HG02678 (cell line): ENCODE results near the gene COLEC12.
A peak's percentile ranks its signal among the peaks of the same experiment; 100 is the strongest.

Experiments used
- ATAC-seq: cut with Tn5 transposase; IDR thresholded peaks from one replicate; pipeline ENCODE4 v1.9.1; 2021; ENCODE audit warnings: mild to moderate bottlenecking, moderate library complexity; ENCODE audit not compliant: unreplicated experiment

The COLEC12 gene

DNA sequence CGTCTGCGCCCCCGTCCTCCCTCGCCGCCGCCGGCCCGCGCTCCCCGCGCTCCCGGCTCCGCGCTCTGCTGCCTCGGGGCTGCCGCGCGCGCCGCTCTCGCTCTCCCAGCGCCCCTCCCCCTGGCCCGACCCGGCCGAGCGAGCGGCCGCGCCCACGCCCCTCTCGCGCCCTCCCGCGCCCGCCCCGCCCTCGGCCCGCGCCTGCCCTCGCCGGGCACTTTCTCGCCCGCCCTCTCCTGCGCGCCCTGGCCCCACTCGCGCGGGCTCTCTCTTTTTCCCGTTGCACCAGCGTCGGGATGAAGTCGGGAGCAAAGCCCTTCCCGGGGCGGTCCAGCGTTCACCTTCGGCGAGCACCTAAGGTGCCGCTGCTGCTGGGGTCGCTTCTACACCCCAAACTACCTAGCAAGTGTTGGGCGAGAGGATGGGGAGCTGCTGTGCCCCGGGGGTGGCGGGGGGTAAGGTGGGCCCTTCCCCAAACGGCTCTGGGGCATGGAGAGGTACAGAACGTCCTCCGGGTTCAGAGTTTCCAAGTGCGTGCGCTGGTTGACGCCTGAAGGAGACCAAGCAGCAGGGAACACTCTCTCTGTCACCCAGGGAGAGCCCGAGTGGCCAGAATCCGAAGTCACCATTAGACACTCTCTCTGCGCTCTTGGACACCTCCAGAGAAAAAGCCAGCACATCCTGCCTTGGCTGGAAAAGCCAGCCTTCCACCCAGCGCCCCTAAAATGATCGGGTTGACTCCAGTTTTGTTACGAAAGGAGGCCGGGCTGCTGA, at the start of gene COLEC12:
Gene COLEC12 (minus strand): TSS at position 70 of the 774 bp plus-strand sequence. CDS start 187 bp downstream, outside the sequence.
- ATAC-seq: no peak

- ATAC-seq: no peak
Observed at GRCh38 chr18:549967-550366, 49.5 kb upstream of the COLEC12 start.

- no peak for ATAC-seq
Observed at GRCh38 chr18:543447-544078, 43.1 kb upstream of the COLEC12 start.

GRCh38 chr18:533995-534601, 33.6 kb upstream of the COLEC12 start:
- no peak for ATAC-seq

DNA sequence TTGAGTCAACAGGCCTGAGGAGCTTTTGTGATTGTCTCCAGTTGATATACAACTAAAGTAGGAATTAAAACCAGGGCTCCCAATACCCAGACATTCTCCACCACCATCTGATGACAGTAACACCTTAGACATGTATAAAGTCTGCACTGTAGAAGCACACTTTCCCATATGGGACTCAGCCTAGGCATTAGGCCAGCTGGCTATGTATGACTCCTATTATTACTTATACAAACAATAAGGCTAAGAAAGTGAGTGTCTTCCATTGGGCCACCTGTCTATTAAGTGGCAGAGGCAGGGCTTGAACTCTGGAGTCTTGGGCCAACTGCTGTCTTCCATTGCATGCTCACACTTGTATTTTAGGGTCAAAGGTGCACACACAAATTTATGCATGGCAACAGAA, 32.1 kb upstream of the COLEC12 start:
- no peak for ATAC-seq

- no peak for ATAC-seq
Observed at GRCh38 chr18:532018-532417, 31.5 kb upstream of the COLEC12 start.

DNA sequence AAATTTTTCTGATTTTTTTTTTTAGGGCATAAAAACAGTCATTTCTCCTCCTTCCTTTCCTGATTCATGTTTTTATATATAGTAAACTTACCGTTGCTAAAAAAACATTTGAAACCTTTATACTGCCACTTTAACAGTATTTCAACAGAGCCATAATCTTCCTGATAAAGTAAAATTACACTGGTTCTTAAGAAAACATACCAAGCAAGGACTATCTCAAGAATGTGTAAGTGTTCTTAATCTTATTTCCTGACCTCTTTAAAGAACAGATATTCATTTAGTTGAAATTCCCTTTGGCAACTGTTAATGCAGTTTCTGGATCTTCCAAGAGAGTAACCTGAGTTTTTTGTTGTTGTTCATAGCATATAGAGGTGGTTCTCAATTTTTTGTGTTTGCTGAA, 26.6 kb upstream of the COLEC12 start:
- no peak for ATAC-seq

- ATAC-seq: no peak
Observed at GRCh38 chr18:526681-527080, 26.2 kb upstream of the COLEC12 start.

DNA sequence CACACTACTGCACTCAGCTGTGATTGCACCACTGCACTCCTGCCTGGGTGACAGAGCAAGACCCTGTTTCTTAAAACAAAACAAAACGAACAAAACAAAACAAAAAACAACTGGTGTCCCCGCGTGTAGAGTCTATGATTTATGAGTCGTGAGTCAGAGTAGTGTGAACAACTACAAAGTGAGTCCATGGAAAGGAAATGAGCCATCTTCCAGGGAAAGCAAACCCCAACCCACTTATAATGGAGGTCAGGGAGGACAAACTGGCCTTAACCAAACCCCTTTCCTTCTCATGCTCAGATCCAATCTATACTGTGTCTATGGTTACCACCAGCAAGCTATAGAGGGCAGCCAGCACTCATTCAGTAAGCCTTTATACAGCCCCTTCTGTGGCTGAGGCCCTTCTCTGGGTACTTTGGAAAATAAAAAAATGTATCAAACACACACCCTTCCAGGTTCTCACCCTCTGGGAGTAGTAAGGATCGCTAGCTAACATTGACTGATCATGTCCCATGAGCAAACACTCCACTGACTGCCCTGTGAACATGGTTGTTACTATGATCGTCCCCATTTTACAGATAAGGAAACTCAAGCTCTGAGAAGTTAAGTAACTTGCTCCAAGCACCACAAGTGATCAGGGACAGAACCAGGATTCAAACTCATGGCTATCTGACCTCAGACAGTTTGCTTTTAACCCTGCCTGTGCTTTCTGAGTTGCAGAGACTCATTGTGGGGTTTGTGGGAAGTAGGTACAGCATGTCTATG, 24.7 kb upstream of the COLEC12 start:
- ATAC-seq: no peak

- ATAC-seq: peak; percentile 55
Observed at GRCh38 chr18:524466-524865, 24.0 kb upstream of the COLEC12 start.

GRCh38 chr18:523561-523960, 23.1 kb upstream of the COLEC12 start:
- ATAC-seq: no peak

DNA sequence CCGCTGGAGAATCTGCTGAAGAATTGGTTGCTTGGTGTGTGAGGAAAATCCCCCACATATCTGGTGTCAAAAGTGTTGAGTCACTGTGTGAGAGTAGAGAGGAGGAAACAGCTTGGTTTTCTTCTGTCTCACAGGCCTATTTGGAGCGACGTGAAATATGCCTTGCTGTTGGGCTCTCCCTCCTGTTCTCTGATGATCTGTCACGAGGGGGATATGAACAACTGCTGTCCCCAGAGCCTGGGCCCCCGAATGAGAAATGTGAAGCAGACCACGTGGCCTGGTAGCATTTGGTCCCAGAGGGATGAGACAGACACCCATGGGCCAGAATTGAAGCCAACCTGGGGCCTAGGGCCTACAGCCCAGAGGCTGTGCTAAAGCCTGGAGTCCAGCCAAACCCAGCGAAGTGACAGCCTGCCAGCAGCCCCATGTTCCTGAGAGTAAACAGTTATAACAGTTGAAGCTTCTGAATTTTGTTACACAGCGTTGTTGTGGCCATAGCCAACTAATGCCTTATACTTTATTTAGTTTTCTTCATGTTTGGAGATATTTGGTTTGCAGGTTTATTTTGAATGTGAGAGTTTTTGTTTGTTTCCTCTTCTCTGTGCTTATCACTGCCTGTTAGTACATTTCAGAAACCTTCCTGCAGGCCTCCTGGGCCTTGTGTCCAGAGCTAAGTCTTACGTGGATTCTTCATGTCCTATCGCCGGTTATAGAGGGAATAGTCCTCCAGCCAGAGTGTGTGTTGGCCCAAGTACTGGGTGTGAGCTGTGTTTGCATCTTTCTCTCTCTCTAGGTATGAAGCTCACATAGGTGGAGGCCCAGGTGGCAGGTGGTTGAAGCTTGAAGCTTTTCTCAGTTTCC, 18.7 kb upstream of the COLEC12 start:
- ATAC-seq: peak; percentile 92

- no peak for ATAC-seq
Observed at GRCh38 chr18:518081-518480, 17.6 kb upstream of the COLEC12 start.

DNA sequence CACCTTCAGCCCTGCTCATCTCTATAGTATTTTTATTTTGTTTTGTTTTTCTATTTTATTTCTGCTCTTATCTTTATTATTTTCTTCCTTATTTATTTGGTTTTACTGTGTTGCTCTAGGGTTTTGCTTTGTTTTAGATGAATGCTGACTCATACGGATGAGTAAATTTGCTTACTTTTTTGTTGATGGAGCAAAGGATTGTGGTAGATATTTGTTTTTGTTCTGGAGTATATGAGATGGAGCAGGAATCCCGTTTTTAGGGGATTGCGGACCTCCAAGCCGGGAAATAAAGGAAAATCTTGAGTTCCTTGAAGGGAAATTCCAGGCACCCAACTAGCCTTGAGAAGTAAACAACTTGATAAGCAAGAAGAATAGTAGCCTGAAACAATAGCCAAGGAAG, 15.3 kb upstream of the COLEC12 start:
- no peak for ATAC-seq

DNA sequence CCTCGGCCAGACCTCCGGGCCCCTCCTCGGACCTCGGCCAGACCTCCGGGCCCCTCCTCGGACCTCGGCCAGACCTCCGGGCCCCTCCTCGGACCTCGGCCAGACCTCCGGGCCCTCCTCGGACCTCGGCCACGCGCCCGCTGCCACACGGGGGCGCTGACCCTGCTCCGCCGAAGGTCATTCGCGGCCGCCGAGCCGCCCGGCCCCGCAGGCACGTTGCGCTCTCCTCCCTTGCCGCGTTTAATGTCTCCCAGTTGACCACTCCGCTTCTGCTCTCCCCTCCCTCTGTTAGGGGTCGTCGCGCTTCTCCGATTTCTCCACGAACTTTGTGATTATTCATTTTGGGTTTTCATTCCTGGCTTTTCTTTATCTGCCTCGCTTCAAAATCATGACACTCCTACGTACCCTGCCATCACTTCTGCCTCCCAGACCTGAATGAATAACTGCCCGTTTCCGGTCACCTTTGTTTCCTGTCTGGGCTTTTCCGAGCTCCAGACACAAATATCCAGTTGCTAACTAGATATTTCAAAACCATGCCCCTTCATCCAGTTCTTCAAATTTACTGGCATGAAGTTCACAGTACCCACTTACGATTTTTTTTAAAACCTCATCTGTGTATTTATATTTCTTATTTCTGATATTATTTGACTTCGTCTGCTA, 14.8 kb upstream of the COLEC12 start:
- ATAC-seq: no peak

- no peak for ATAC-seq
Observed at GRCh38 chr18:513826-514530, 13.5 kb upstream of the COLEC12 start.

GRCh38 chr18:512957-513356, 12.5 kb upstream of the COLEC12 start:
- ATAC-seq: no peak

- no peak for ATAC-seq
Observed at GRCh38 chr18:508835-509234, 8.3 kb upstream of the COLEC12 start.

GRCh38 chr18:507636-508035, 7.1 kb upstream of the COLEC12 start:
- ATAC-seq: no peak
